Panc1 (cell line): ENCODE results near the gene APLN. TPM values are rescaled to one million over a fixed set of nuclear protein-coding genes. Genes with fewer than 3 reads are reported as not detected.
A peak's percentile ranks its signal among the peaks of the same experiment; 100 is the strongest.

Experiments
- ATAC-seq: fragments of 200-7000 bp; cut with Tn5 transposase; 2 replicates; pipeline ENCODE4 v1.9.1; 2020; ENCODE audit warnings: mild to moderate bottlenecking, moderate library complexity
- BruUV-seq: library from RNA; stranded (reverse); fragments of 400-500 nt; replicated peaks from 2 replicates; lab custom pipeline; 2021; lab: Mats Ljungman, UMichigan
- CTCF ChIA-PET: fragments of 300-600 bp; sonication (Branson Sonifier 250); formaldehyde crosslinking; loops from one replicate; lab custom pipeline; 2022; ENCODE audit warnings: antibody characterized with exemption; lab: Charles Lee
- POLR2A ChIA-PET: fragments of 300-600 bp; sonication (Branson Sonifier 250); formaldehyde crosslinking; loops from one replicate; lab custom pipeline; 2022; ENCODE audit warnings: antibody characterized with exemption; lab: Charles Lee
- DNase-seq: peaks from one replicate; pipeline ENCODE4 v3.0.0-alpha.2; 2010; ENCODE audit warnings: low read depth, low spot score
- H3K27ac ChIP-seq: 2 replicates; pipeline ENCODE4 v1.5.1; 2011; ENCODE audit warnings: mild to moderate bottlenecking, low read length, inconsistent platforms
- H3K27me3 ChIP-seq: fragments of 200-500 bp; sonication (Bioruptor generic); 2 replicates; pipeline ENCODE4 v1.6.0; 2014; ENCODE audit warnings: low read length, inconsistent platforms; ENCODE audit not compliant: control insufficient read depth, insufficient read depth
- H3K36me3 ChIP-seq: fragments of 200-500 bp; sonication (Bioruptor generic); 2 replicates; pipeline ENCODE4 v1.5.1; 2014; ENCODE audit warnings: inconsistent platforms, mild to moderate bottlenecking, low read length, moderate library complexity; ENCODE audit not compliant: control insufficient read depth, insufficient read depth
- H3K4me1 ChIP-seq: 2 replicates; pipeline ENCODE4 v1.5.1; 2011; ENCODE audit warnings: inconsistent platforms, mild to moderate bottlenecking, low read length, moderate library complexity; ENCODE audit not compliant: control insufficient read depth, insufficient read depth
- H3K4me3 ChIP-seq, 2 experiments: 2 replicates each; pipeline ENCODE4 v1.5.1; 2011 to 2012; ENCODE audit warnings: low read depth in 2 of 2, low read length in 2 of 2, mild to moderate bottlenecking in 2 of 2, inconsistent platforms in 1 of 2, moderate library complexity in 1 of 2
- H3K9me3 ChIP-seq: fragments of 200-500 bp; sonication (Bioruptor generic); 2 replicates; pipeline ENCODE4 v1.5.1; 2014; ENCODE audit warnings: low read depth, mild to moderate bottlenecking, inconsistent platforms, low read length, moderate library complexity; ENCODE audit not compliant: control insufficient read depth, insufficient read depth
- POLR2AphosphoS5 ChIP-seq: IDR thresholded peaks from 2 replicates; pipeline ENCODE4 v1.6.1; 2012; ENCODE audit warnings: mild to moderate bottlenecking, low read depth, low read length, moderate library complexity
- REST ChIP-seq, 2 experiments: IDR thresholded peaks; 2 replicates each; pipeline ENCODE4 v1.6.1; 2011 to 2012; ENCODE audit warnings: low read depth in 2 of 2, control low read depth in 1 of 2, low read length in 1 of 2, mild to moderate bottlenecking in 1 of 2, moderate library complexity in 1 of 2; ENCODE audit not compliant: insufficient read depth in 1 of 2
- SIN3A ChIP-seq: IDR thresholded peaks from 2 replicates; pipeline ENCODE4 v1.6.1; 2012; ENCODE audit warnings: low read depth, mild to moderate bottlenecking, low read length, moderate library complexity, borderline replicate concordance; ENCODE audit not compliant: insufficient read depth
- TCF7L2 ChIP-seq: IDR thresholded peaks from 2 replicates; pipeline ENCODE4 v1.6.1; 2011; ENCODE audit warnings: mild to moderate bottlenecking, low read depth, low read length, inconsistent platforms
- in situ Hi-C: cut with HindIII; loops from 2 replicates; pipeline ENCODE4 v1.10.0; 2016; ENCODE audit warnings: low sequenced_read_pairs, low pct_unique_long_range_greater_than_20kb
- intact Hi-C: fragments of 100-400 bp; cut with micrococcal nuclease; formaldehyde crosslinking; loops from one replicate; pipeline ENCODE4 v1.10.0; 2022; ENCODE audit not compliant: unreplicated experiment
- total RNA-seq: library from RNA; stranded (reverse); gene quantifications from one replicate; pipeline ENCODE4 v1.2.1, GENCODE V29; 2021; ENCODE audit not compliant: unreplicated experiment
- TF ChIP-seq, protein P1 (sequence below): fragments of 450-650 bp; IDR thresholded peaks from 2 replicates; pipeline ENCODE4 v1.5.1; 2017; ENCODE audit warnings: mild to moderate bottlenecking

Gene APLN
- total RNA-seq, 1 experiment from 2014 or later, result 1.1 TPM

DNA sequence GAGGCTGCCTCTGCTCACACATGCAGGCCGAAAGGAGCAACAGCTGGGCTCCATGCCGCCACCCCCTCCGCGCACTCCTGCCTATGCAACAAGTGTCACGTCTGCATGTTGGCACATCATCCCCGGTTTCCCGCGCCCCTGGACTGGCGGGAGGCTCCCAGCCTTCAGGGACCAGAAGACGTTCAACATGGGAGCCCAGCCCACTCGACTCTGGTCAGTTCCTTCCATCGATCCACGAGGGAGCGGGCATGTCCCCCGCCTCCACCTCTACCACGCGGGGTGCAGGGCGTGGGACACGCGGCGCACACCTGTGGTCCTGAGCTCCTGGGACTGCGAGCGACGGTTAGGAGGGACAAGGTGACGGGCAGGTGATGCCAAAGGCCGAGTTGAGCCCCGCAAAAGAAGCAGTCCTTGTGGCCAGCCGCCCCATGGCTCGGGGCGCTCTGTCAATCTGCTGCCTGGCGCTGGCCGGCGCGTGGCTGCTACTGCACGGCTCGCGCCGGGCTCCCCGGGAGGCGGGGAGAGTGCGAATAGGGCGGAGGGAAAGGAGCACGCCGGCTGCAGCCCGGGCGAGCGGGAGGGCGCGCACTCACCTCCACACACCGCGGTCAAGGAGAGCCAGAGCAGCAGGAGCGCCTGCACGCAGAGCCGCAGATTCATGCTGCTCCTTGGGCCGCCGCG, 645 bp downstream of the APLN start:
- no TSS peak for BruUV-seq
- no peak for DNase-seq
- H3K4me1 ChIP-seq, result peaks cover 8% of the 10 kb centered on the region
- peak overlapping the region; percentile 46 to 58 for H3K4me3 ChIP-seq
- POLR2A ChIA-PET, result interaction anchor here (0.6 kb wide), 1 partner anchor 36 kb away, joined by 3 read pairs; no protein-coding TSS in a partner anchor
- in situ Hi-C loops, result no loop called here
- H3K27me3 ChIP-seq, result no peaks in the 10 kb centered on the region
- ATAC-seq, result peak; percentile 82
- intact Hi-C loops, result loop anchor here (2.0 kb wide), 1 partner anchor 341 kb away; no protein-coding TSS in a partner anchor
- H3K9me3 ChIP-seq, result no peaks in the 10 kb centered on the region
- no peak overlapping the region for H3K27ac ChIP-seq
- CTCF ChIA-PET, result interaction anchor here (0.6 to 2.4 kb wide), 4 partner anchors 55 to 1717 kb away, joined by 3 to 12 read pairs (median 8); no protein-coding TSS in a partner anchor
- TF ChIP-seq SIN3A (no peak), TCF7L2 (no peak)
- H3K36me3 ChIP-seq, result no peaks in the 10 kb centered on the region

DNA sequence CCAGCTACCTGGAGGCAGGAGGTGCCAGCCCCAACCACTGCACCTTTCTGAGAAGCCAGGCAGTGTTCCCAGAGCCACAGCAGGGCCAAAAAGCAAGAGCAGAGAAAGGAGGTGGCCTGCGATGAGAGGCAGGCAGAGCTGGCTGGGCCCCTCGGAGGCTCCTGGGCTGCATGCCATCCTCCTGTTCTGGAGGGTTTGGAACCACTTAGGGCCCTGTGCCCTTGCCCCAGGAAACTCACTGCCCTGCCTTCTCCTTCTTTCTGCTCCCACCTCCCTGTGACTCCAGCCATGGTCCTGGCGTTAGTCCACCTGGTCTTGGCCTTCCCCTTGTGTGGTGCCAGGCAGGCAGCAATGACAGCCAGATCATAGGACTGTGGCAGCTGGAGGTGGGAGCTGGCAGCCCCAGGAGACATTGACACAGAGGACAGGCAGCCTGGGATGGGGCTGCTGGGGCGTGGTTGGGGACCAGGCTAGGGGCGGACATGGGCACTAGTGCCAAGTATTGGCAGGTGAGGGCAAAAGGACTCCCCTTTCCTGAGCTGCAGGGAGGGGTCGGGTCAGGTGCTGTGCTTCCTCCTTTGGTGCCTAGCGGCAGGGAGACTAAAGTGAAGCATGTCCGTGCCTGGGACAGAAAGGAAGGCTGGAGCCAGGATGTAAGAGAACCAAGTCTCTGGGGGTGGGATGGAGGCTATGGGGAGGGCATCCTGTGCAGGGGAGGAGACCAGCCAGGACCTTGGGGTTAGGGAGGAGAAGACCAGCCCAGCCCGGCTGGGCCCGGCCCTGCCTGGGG, 1.4 kb downstream of the APLN start:
- H3K4me1 ChIP-seq, result peaks cover 8% of the 10 kb centered on the region
- no peak for DNase-seq
- no peak overlapping the region for H3K27ac ChIP-seq
- BruUV-seq, result no TSS peak
- H3K4me3 ChIP-seq, result no peak overlapping the region
- ATAC-seq, result no peak
- intact Hi-C loops, result loop anchor here (2.0 kb wide), 1 partner anchor 341 kb away; no protein-coding TSS in a partner anchor
- ChIA-PET CTCF (interaction anchor here (0.6 kb wide), 1 partner anchor 166 kb away, joined by 6 read pairs; no protein-coding TSS in a partner anchor), POLR2A (no interaction called here)
- in situ Hi-C loops, result no loop called here
- TF ChIP-seq REST (IDR thresholded peaks at IDR 0.05; ENCODE audit: insufficient read depth in 1 of 2, low read depth in 2 of 2, low read length in 1 of 2) (no peak), POLR2AphosphoS5 (no peak), TCF7L2 (no peak), SIN3A (no peak)
- TF ChIP-seq, protein P1, sequence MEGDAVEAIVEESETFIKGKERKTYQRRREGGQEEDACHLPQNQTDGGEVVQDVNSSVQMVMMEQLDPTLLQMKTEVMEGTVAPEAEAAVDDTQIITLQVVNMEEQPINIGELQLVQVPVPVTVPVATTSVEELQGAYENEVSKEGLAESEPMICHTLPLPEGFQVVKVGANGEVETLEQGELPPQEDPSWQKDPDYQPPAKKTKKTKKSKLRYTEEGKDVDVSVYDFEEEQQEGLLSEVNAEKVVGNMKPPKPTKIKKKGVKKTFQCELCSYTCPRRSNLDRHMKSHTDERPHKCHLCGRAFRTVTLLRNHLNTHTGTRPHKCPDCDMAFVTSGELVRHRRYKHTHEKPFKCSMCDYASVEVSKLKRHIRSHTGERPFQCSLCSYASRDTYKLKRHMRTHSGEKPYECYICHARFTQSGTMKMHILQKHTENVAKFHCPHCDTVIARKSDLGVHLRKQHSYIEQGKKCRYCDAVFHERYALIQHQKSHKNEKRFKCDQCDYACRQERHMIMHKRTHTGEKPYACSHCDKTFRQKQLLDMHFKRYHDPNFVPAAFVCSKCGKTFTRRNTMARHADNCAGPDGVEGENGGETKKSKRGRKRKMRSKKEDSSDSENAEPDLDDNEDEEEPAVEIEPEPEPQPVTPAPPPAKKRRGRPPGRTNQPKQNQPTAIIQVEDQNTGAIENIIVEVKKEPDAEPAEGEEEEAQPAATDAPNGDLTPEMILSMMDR, result no peak
- H3K9me3 ChIP-seq, result no peaks in the 10 kb centered on the region
- H3K27me3 ChIP-seq, result no peaks in the 10 kb centered on the region
- no peaks in the 10 kb centered on the region for H3K36me3 ChIP-seq
